GM12878 (cell line): Measurements from ENCODE around the gene ENO2. TPM values are rescaled to one million over a fixed set of nuclear protein-coding genes. Genes with fewer than 3 reads are reported as not detected.

Experiments used
- HDAC6 ChIP-seq: fragments of 200-600 bp; sonication (generic); IDR thresholded peaks from one replicate; pipeline ENCODE4 v1.8.0; 2017; ENCODE audit warnings: antibody characterized with exemption; ENCODE audit not compliant: unreplicated experiment
- IKZF2 ChIP-seq, 2 experiments: fragments of 450-650 bp; IDR thresholded peaks; 2 replicates each; pipeline ENCODE4 v1.6.1; 2017; ENCODE audit warnings: mild to moderate bottlenecking in 2 of 2, moderate library complexity in 2 of 2
- MTA2 ChIP-seq: fragments of 450-650 bp; IDR thresholded peaks from 2 replicates; pipeline ENCODE4 v1.6.1; 2016; ENCODE audit warnings: low read depth, mild to moderate bottlenecking, moderate library complexity
- MYB ChIP-seq: fragments of 150-350 bp; IDR thresholded peaks from 2 replicates; pipeline ENCODE4 v1.6.1; 2014; ENCODE audit warnings: mild to moderate bottlenecking, low read depth, low read length, borderline replicate concordance
- NFYB ChIP-seq: IDR thresholded peaks from 2 replicates; pipeline ENCODE4 v1.6.1; 2011; ENCODE audit warnings: low read depth, mild to moderate bottlenecking, low read length, improper control_type of control experiment, moderate library complexity; ENCODE audit not compliant: insufficient read depth
- POLR2AphosphoS2 ChIP-seq: IDR thresholded peaks from 2 replicates; pipeline ENCODE4 v1.6.1; 2011; ENCODE audit warnings: low read depth, mild to moderate bottlenecking, low read length, improper control_type of control experiment, moderate library complexity
- POU2F2 ChIP-seq: IDR thresholded peaks from 3 replicates; pipeline ENCODE4 v1.6.1; 2011; ENCODE audit warnings: low read depth, mild to moderate bottlenecking, low read length, borderline replicate concordance
- RBBP5 ChIP-seq: fragments of 200-600 bp; sonication (generic); conservative IDR thresholded peaks from 2 replicates; pipeline ENCODE4 v1.6.1; 2016
- RCOR1 ChIP-seq: conservative IDR thresholded peaks from 2 replicates; pipeline ENCODE4 v1.6.1; 2012; ENCODE audit warnings: low read depth, low read length, improper control_type of control experiment
- SMC3 ChIP-seq: IDR thresholded peaks from 2 replicates; pipeline ENCODE4 v1.6.1; 2011; ENCODE audit warnings: low read length, improper control_type of control experiment, borderline replicate concordance
- SP1 ChIP-seq: IDR thresholded peaks from one replicate; pipeline ENCODE4 v1.6.1; 2011; ENCODE audit warnings: low read depth, low read length
- ZNF217 ChIP-seq: fragments of 450-650 bp; IDR thresholded peaks from 2 replicates; pipeline ENCODE4 v1.6.1; 2017; ENCODE audit warnings: antibody characterized with exemption, mild to moderate bottlenecking
- polyA plus RNA-seq, 11 experiments: library from polyadenylated mRNA; depleted of rRNA in 4 of 11; unstranded in 6 of 11; stranded (reverse) in 5 of 11; fragments of >200 nt; fragmentation: Nextera tagmentation in 4 of 11; fragmentation: Illumina TruSeq in 1 of 11; extraction: Ambion mirVana in 4 of 11; extraction: Trizol in 1 of 11; gene quantifications; 1 replicate in 1 of 11; 2 replicates in 10 of 11; pipeline versions ENCODE4 v1.2.1 to v1.2.3, GENCODE V29; 2011 to 2016; ENCODE audit warnings: inconsistent platforms in 2 of 11, missing spikeins in 2 of 11, low read depth in 1 of 11
- total RNA-seq, 4 experiments: library from RNA; depleted of rRNA in 3 of 4; stranded (reverse); fragments of >200 nt in 3 of 4; fragmentation: Illumina TruSeq in 1 of 4; extraction: Trizol in 1 of 4; gene quantifications; 2 replicates each; pipeline versions ENCODE4 v1.2.1 to v1.2.3, GENCODE V29; 2013 to 2021
- TF ChIP-seq, protein P1 (sequence below): fragments of 450-650 bp; IDR thresholded peaks from 2 replicates; pipeline ENCODE4 v1.6.1; 2016; ENCODE audit warnings: mild to moderate bottlenecking, moderate library complexity, borderline replicate concordance

Gene ENO2
- total and polyA plus RNA-seq, 10 of the 15 experiments (the other 5 are each of a cell fraction or from before 2014, with no cell fraction given): 24.8 to 196 (median 43.1) TPM

DNA sequence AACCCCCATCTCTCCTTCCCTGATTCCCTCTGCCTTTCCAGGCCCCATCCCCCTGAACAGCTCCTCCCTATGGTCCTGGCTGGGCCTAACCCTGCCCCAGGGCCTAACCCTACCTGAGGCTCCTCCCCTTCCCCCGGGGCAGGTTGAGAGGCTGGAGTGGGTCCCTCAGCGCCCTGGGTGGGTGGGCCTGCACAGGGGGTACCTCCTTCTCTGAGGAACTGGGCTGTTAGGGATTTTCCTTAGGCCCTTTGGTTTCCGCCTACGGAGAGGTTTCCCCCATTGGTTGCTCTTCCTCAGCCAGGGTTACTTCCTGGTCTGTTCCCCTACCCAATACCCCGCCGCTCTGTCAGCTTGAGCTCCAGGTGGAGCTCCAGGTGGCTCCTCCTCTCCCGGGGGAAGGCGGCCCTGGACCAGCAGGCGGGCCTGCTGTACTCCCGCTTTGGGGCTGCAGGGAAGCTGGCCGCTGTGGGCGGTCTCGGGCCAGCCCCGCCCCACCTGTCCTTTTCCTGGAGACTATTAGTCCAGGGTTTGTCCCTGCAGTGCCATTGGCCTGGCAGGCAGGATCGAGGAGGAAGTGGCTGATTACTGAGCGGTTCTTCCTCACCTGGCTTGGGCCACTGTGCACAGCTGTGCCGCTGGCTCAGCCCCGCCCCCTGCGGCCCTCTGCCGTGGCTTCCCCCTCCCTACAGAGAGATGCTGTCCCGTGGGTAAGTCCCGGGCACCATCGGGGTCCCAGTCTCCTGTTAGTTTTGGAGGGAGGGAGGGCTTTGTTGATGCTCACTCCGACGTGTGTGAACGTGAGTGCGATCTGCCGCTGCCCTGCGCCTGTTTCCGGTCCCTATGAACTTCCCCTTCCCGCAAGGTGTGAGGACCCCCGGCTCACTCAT is 31.9 kb downstream of the ENO2 start (continued):
- no peak for TF ChIP-seq ZNF217
- TF ChIP-seq, protein P1, sequence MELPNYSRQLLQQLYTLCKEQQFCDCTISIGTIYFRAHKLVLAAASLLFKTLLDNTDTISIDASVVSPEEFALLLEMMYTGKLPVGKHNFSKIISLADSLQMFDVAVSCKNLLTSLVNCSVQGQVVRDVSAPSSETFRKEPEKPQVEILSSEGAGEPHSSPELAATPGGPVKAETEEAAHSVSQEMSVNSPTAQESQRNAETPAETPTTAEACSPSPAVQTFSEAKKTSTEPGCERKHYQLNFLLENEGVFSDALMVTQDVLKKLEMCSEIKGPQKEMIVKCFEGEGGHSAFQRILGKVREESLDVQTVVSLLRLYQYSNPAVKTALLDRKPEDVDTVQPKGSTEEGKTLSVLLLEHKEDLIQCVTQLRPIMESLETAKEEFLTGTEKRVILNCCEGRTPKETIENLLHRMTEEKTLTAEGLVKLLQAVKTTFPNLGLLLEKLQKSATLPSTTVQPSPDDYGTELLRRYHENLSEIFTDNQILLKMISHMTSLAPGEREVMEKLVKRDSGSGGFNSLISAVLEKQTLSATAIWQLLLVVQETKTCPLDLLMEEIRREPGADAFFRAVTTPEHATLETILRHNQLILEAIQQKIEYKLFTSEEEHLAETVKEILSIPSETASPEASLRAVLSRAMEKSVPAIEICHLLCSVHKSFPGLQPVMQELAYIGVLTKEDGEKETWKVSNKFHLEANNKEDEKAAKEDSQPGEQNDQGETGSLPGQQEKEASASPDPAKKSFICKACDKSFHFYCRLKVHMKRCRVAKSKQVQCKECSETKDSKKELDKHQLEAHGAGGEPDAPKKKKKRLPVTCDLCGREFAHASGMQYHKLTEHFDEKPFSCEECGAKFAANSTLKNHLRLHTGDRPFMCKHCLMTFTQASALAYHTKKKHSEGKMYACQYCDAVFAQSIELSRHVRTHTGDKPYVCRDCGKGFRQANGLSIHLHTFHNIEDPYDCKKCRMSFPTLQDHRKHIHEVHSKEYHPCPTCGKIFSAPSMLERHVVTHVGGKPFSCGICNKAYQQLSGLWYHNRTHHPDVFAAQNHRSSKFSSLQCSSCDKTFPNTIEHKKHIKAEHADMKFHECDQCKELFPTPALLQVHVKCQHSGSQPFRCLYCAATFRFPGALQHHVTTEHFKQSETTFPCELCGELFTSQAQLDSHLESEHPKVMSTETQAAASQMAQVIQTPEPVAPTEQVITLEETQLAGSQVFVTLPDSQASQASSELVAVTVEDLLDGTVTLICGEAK: no peak
- no peak; the same call in 1 of the 2 replicates for TF ChIP-seq MTA2
- TF ChIP-seq SMC3: no peak
- TF ChIP-seq RBBP5: no peak
- TF ChIP-seq NFYB: 0 out of 2 replicates have a peak, but pooled peaks have one; percentile 33
- no peak for TF ChIP-seq MYB
- TF ChIP-seq RCOR1: no peak
- TF ChIP-seq IKZF2 (IDR thresholded peaks at IDR 0.05): peak; percentile 75 to 83; a peak in 2 of 4 replicates
- TF ChIP-seq SP1: no peak
- TF ChIP-seq POLR2AphosphoS2: peak; percentile 43
- no peak for TF ChIP-seq HDAC6
- no peak for TF ChIP-seq POU2F2
